ENCODE measurements around the gene KDM1B.

Gene KDM1B

DNA sequence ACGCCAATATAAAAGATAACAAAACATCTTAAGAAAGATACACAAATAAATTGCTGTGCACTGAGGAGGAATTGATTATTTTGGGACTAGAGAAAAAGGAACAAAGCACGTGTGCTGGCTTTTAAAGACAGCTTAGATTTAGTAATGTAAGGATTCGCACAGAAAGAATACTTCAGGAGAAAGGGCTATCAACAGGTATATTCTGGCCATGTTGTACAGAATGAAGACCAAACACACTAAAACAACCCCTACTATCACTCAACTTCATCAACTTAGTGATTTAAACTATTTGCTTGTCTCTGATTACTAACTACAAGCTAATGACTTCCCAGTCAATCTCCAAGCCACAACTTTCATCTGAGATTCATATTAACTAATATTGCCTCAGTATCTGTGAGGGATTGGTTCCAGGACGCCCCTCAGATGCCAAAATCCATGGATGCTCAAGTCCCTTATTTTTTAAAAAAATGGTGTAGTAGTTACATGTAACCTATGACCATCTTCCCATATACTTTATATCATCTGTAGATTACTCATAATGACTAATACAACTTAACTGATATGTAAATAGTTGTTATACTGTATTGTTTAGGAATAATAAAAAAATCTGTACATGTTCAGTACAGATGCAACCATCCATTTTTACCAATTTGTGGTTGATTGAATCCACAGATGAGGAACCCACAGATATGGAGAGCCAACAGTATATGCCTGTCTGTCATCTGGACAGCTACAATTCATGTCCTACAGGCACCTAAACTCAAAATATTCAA lies 104.6 kb downstream of the KDM1B start:
- ATAC-seq: no peak
- no peak for TF ChIP-seq ZNF8 (CRISPR knock-in tag; IDR thresholded peaks at IDR 0.05)
- TF ChIP-seq OSR1 (CRISPR knock-in tag; IDR thresholded peaks at IDR 0.05): no peak
- TF ChIP-seq, protein P1, sequence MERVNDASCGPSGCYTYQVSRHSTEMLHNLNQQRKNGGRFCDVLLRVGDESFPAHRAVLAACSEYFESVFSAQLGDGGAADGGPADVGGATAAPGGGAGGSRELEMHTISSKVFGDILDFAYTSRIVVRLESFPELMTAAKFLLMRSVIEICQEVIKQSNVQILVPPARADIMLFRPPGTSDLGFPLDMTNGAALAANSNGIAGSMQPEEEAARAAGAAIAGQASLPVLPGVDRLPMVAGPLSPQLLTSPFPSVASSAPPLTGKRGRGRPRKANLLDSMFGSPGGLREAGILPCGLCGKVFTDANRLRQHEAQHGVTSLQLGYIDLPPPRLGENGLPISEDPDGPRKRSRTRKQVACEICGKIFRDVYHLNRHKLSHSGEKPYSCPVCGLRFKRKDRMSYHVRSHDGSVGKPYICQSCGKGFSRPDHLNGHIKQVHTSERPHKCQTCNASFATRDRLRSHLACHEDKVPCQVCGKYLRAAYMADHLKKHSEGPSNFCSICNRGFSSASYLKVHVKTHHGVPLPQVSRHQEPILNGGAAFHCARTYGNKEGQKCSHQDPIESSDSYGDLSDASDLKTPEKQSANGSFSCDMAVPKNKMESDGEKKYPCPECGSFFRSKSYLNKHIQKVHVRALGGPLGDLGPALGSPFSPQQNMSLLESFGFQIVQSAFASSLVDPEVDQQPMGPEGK (CRISPR knock-in tag; IDR thresholded peaks at IDR 0.05; ENCODE audit: borderline replicate concordance): no peak
- no peak for TF ChIP-seq ZNF565 (CRISPR knock-in tag; conservative IDR thresholded peaks at IDR 0.05; ENCODE audit: low read depth)
- no peak for TF ChIP-seq PPARA (CRISPR knock-in tag; IDR thresholded peaks at IDR 0.05; ENCODE audit: borderline replicate concordance)
- TF ChIP-seq GLIS3 (CRISPR knock-in tag; IDR thresholded peaks at IDR 0.05): no peak

DNA sequence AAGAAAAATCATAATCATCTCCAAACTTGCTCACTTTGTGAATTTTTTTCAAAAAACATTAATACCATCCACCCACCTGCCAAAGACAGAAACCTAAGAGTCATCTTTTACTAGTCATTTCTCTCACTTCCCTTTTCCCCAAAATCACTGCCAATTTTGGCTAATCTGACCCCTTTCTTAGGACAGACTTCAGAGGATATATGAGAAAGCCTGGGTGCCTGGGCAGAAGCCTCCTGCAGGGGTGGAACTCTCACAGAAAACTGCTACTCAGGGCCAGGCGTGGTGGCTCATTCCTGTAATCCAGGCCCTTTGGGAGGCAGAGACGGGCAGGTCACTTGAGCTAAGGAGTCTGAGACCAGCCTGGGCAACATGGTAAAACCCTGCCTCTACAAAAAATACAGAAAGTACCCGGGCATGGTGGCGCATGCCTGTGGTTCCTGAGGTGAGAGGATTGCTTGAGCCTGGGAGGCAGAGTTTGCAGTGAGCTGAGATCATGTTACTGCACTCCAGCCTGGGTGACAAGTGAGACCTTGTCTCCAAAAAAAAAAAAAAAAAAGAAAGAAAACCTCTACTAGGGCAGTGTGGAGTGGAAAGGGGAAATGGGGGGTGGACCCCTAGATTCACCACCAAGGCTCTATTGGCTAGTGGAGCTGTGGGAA lies 105.4 kb downstream of the KDM1B start:
- ATAC-seq: peak; percentile 43
- TF ChIP-seq ZNF565 (CRISPR knock-in tag; conservative IDR thresholded peaks at IDR 0.05; ENCODE audit: low read depth) (no peak), TCF4 (CRISPR knock-in tag; IDR thresholded peaks at IDR 0.05; ENCODE audit: borderline replicate concordance) (no peak)

DNA sequence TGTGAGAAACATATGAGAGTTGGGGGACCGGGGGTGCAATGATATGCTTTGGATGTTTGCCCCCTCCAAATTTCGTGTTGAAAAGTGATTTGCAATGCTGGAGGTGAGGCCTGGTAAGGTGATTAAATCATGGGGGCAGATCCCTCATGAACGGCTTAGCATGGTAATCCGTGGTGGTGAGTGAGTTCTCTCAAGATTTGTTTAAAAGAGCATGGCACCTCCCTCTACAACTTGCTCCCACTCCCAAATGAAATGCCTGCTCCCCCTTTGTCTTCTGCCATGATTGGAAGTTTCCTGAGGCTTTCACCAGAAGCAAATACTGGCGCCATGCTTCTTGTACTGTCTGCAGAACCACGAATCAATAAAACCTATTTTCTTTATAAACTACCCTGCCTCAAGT lies 106.7 kb downstream of the KDM1B start:
- TF ChIP-seq ZFP30 (CRISPR knock-in tag; IDR thresholded peaks at IDR 0.05): no peak
- TF ChIP-seq OSR1 (CRISPR knock-in tag; IDR thresholded peaks at IDR 0.05): no peak
- TF ChIP-seq, protein P1 (CRISPR knock-in tag; IDR thresholded peaks at IDR 0.05; ENCODE audit: borderline replicate concordance): no peak
- TF ChIP-seq ZNF70 (CRISPR knock-in tag; IDR thresholded peaks at IDR 0.05): no peak
- TF ChIP-seq, protein P2, sequence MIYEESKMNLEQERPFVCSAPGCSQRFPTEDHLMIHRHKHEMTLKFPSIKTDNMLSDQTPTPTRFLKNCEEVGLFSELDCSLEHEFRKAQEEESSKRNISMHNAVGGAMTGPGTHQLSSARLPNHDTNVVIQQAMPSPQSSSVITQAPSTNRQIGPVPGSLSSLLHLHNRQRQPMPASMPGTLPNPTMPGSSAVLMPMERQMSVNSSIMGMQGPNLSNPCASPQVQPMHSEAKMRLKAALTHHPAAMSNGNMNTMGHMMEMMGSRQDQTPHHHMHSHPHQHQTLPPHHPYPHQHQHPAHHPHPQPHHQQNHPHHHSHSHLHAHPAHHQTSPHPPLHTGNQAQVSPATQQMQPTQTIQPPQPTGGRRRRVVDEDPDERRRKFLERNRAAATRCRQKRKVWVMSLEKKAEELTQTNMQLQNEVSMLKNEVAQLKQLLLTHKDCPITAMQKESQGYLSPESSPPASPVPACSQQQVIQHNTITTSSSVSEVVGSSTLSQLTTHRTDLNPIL (CRISPR knock-in tag; IDR thresholded peaks at IDR 0.05; ENCODE audit: low read depth): no peak
- TF ChIP-seq ISL1 (CRISPR knock-in tag; IDR thresholded peaks at IDR 0.05): no peak
- TF ChIP-seq GLIS3 (CRISPR knock-in tag; IDR thresholded peaks at IDR 0.05): no peak
- no peak for TF ChIP-seq ESRRG (CRISPR knock-in tag; IDR thresholded peaks at IDR 0.05)
- TF ChIP-seq RARB (CRISPR knock-in tag; IDR thresholded peaks at IDR 0.05): no peak
- no peak for TF ChIP-seq SNAI2 (CRISPR knock-in tag; IDR thresholded peaks at IDR 0.05)
- TF ChIP-seq ZFP3 (CRISPR knock-in tag; IDR thresholded peaks at IDR 0.05): no peak
- TF ChIP-seq TSHZ2 (CRISPR knock-in tag; IDR thresholded peaks at IDR 0.05): no peak
- no peak for TF ChIP-seq TCF4 (CRISPR knock-in tag; IDR thresholded peaks at IDR 0.05; ENCODE audit: borderline replicate concordance)
- TF ChIP-seq, protein P3, sequence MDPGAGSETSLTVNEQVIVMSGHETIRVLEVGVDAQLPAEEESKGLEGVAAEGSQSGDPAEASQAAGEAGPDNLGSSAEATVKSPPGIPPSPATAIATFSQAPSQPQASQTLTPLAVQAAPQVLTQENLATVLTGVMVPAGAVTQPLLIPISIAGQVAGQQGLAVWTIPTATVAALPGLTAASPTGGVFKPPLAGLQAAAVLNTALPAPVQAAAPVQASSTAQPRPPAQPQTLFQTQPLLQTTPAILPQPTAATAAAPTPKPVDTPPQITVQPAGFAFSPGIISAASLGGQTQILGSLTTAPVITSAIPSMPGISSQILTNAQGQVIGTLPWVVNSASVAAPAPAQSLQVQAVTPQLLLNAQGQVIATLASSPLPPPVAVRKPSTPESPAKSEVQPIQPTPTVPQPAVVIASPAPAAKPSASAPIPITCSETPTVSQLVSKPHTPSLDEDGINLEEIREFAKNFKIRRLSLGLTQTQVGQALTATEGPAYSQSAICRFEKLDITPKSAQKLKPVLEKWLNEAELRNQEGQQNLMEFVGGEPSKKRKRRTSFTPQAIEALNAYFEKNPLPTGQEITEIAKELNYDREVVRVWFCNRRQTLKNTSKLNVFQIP (CRISPR knock-in tag; IDR thresholded peaks at IDR 0.05; ENCODE audit: borderline replicate concordance, low read depth): no peak
- no peak for TF ChIP-seq ZNF8 (CRISPR knock-in tag; IDR thresholded peaks at IDR 0.05)
- TF ChIP-seq CSRNP3 (CRISPR knock-in tag; IDR thresholded peaks at IDR 0.05): no peak
- TF ChIP-seq BACH2 (CRISPR knock-in tag; IDR thresholded peaks at IDR 0.05; ENCODE audit: borderline replicate concordance): no peak
- no peak for ATAC-seq
